Fibroblast of villous mesenchyme (primary cell): Measurements from ENCODE around the gene KCNQ1. TPM values are rescaled to one million over a fixed set of nuclear protein-coding genes. Genes with fewer than 3 reads are reported as not detected.

ENCODE experiments used
- DNase-seq: peaks from one replicate; pipeline ENCODE4 v3.0.0-alpha.2; 2010; ENCODE audit warnings: low read depth
- H3K4me3 ChIP-seq: 2 replicates; pipeline ENCODE4 v1.5.1; 2011; ENCODE audit warnings: low read depth, mild to moderate bottlenecking, low read length
- total RNA-seq: library from RNA; depleted of rRNA; stranded (reverse); fragments of >200 nt; gene quantifications from 2 replicates; pipeline ENCODE4 v1.2.3, GENCODE V29; 2012
- TF ChIP-seq, protein P1 (sequence below): IDR thresholded peaks from 2 replicates; pipeline ENCODE4 v1.5.1; 2012; ENCODE audit warnings: low read depth, mild to moderate bottlenecking, low read length; ENCODE audit not compliant: insufficient read depth

KCNQ1 gene
- total RNA-seq, 1 donor: not detected

DNA sequence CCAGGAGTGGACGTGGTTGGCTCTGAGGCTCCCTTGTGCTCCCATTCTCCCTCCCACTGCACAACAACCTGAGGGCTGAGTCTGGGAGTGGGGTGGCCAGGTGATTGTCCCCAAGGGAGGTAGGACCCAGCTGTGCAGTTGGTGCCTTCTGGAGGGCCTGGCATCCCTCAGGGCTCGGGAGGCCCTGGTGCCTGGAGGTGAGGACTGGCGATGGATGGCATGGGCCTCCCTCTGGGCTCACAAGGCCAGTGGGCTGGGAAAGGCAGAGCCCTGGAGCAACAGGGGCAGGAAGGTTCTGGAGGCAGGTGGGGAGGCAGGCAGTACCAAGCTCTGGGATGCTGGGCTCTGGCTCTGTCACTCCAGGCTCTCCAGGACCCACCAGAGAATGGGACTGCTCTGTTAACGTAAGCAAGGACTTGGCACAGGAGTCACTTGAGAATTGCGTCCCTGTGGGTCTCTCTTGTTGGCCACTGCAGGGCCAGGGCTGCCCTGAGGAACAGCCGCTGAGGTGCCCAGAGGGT, 140.8 kb downstream of the KCNQ1 start:
- no peak for DNase-seq
- TF ChIP-seq, protein P1, sequence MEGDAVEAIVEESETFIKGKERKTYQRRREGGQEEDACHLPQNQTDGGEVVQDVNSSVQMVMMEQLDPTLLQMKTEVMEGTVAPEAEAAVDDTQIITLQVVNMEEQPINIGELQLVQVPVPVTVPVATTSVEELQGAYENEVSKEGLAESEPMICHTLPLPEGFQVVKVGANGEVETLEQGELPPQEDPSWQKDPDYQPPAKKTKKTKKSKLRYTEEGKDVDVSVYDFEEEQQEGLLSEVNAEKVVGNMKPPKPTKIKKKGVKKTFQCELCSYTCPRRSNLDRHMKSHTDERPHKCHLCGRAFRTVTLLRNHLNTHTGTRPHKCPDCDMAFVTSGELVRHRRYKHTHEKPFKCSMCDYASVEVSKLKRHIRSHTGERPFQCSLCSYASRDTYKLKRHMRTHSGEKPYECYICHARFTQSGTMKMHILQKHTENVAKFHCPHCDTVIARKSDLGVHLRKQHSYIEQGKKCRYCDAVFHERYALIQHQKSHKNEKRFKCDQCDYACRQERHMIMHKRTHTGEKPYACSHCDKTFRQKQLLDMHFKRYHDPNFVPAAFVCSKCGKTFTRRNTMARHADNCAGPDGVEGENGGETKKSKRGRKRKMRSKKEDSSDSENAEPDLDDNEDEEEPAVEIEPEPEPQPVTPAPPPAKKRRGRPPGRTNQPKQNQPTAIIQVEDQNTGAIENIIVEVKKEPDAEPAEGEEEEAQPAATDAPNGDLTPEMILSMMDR: no peak

DNA sequence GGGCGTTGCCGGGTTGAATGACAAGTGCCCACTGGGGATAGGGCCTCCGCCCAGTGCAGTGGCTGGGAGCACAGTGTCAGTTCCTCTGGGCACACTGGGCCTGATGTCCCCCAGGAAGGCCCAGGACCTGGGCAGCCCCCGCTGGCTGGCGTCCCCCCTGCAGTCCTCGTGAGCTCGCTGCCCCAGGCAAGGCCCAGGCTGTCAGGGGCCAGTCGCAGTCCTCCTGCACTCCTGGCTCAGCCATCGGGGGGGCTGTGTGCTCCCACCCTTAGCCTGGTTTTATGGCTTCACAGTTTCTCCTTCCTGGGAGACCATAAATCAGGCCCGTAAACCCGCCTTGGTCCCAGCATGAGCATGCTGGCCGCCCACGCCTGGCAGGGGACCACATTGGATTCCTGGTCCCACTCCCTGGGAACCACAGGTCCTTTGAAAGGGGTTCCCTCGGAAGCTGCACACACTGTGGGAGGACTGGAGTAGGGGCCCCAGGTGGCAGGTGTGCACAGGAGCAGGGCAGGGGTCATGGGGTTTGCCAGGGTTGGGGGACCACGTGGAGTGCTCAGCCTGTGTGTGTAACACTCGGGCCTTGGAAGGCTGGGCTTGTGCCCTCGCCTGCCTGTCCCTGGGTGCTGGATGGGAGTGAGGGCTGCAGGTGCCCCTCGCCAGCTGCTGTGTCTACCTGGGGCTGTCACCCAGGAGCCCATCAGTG, 141.4 kb downstream of the KCNQ1 start:
- peak; percentile 5 for DNase-seq
- TF ChIP-seq, protein P1: no peak
- H3K4me3 ChIP-seq: no peak overlapping the region

More for the DNA sequence above, 140.8 kb downstream of the KCNQ1 start:
- H3K4me3 ChIP-seq: no peak overlapping the region

DNA sequence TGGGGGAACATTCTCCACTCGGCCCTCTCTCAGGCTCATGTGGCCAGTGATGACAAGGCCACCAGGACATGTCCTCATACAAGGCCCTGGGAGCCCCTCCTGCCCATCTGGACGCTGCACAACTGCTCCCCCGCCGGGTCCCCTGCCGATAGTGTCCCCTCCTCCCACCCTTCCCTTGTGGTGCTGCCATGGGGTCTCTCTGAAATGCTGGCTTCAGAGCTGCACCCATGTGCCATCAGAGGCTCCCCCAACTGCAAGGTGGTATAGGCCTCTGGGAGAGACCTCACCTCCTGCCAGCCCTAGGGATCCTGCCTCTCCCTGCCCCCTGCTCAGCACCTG, 142.0 kb downstream of the KCNQ1 start:
- DNase-seq: no peak
- TF ChIP-seq, protein P1: no peak
- H3K4me3 ChIP-seq: no peak overlapping the region

DNA sequence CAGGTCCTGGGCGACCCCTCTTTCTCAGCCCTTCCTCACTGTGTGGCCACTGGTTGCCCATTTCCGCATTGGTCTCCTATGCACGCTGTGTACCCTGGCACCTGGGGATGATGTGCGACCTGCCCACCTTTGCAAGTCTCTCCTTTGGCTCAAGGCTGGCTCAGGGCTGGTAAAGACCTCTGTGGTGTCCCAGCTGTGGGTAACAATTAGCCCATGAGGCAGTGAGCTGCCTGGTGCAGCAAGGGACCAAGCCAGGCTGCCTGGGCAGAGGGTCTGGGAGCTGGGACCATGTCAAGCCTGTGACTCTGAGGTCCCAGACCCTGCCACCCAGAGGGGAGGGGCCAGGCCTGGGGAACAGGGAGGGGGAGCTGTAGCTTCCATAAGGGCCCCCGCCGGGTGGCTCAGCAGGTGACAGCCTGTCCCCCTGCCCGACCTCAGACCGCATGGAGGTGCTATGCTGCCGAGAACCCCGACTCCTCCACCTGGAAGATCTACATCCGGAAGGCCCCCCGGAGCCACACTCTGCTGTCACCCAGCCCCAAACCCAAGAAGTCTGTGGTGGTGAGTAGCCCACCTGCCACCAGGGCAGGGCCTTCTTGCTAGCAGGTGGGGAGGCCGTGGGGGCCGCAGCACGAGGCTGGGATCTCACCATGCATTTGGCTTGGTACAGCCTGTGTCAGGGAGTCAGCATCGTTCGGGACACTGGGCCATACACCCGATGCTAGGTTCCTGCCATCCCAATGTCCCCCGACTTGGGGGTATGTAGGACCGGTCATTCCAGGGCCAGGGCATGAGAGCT, 142.5 kb downstream of the KCNQ1 start:
- DNase-seq: no peak
- TF ChIP-seq, protein P1: no peak
- no peak overlapping the region for H3K4me3 ChIP-seq

DNA sequence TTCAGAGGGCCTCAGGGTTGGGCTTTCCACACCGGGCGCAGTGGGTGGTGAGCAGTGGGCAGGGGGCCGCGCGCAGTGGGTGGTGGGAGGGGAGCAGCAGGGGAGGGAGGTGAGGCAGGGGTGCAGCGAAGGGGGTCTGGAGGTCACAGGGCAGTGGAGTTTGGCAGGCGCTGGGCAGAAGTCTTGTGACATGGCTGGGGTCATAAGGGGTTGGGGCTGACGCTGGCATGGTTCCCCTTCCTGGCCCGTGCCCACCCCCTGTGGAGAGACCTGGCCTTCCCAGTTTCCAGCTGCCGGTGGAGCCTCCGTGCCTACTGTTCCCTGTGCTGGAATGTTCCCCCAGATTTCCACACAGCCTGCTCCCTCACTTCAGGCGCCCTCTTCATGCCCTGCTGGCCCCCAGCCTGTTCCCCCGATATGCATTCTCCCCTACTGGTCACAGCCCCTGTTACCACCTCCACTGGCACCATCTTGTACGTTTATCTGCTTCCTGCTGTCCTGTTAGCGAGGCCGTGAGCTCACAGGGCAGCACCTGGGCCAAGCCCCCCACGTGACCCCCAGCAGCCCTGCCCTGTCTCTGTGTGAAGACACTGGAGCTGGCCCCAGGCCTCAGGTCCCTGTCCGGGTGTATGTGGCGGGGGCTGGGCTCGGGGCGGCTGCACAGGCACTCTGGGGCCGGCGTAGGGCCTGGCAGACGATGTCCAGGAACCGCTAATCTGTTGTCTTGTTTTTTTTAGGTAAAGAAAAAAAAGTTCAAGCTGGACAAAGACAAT, 143.4 kb downstream of the KCNQ1 start:
- no peak for DNase-seq
- TF ChIP-seq, protein P1: no peak
- no peak overlapping the region for H3K4me3 ChIP-seq

DNA sequence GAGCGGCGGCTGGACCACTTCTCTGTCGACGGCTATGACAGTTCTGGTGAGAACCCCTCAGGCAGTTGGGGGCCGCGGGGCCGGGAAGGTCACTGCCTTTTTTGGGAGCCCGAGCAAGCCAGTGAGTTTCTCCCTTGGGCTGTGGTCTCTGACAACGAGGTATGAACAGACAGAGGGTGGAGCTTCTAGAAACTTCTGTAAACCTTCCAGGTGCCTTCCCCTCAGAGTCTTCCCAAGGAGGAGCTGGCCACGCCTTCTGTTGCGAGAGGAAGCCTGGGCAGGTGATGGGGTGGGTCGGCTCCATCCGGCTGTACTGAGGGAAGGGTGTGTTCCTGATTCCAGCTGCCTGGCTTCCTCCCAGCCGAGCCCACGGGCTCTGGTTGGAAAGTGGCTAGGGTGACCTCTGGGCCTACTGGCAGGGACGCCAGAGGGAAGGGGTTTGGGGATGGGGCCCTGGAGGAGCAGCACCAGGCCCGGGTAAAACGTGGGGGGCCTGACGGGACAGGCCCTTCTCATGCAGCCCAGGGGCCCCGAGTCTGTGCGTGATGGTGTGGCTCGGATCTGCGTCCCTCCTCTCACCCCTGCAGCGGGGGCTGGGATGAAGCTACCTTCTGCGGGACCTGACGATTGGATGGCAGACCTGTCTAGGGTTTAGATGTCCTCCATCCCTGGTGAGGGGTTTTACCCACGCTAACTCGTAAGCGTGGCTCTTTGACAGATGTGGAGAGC, 144.2 kb downstream of the KCNQ1 start:
- H3K4me3 ChIP-seq: no peak overlapping the region
- DNase-seq: no peak
- TF ChIP-seq, protein P1: no peak
